NCI-H128 (cell line): ENCODE measurements around the gene SH3BP1.
"Not testable (repeated sequence)": the region's sequence is repeated elsewhere in the genome, so short reads cannot be mapped to it uniquely, and the experiment has no call there.

Experiments
- DNase-seq: peaks from one replicate; lab custom pipeline; 2025; ENCODE audit not compliant: unreplicated experiment; lab: John Stamatoyannopoulos, UW

SH3BP1 gene

GRCh38 chr22:37656583-37656982, 17.1 kb downstream of the SH3BP1 start:
- not testable (repeated sequence) for DNase-seq

GRCh38 chr22:37657590-37658132, 18.2 kb downstream of the SH3BP1 start:
- DNase-seq: no peak

GRCh38 chr22:37658133-37659065, 18.9 kb downstream of the SH3BP1 start, which contains the start of gene PDXP:
TSS of gene PDXP (plus strand) at chr22:37658723. CDS start at chr22:37658783, 60 bp downstream.
- DNase-seq: peak; percentile 98

GRCh38 chr22:37659066-37659896, 19.8 kb downstream of the SH3BP1 start:
- DNase-seq: no peak

- DNase-seq: no peak
Observed at GRCh38 chr22:37659897-37660708, 20.6 kb downstream of the SH3BP1 start.

- no peak for DNase-seq
Observed at GRCh38 chr22:37660709-37661045, 21.2 kb downstream of the SH3BP1 start.

- peak; percentile 18 for DNase-seq
Observed at GRCh38 chr22:37661160-37661924, 21.9 kb downstream of the SH3BP1 start.

- DNase-seq: no peak
Observed at GRCh38 chr22:37662039-37662438, 22.6 kb downstream of the SH3BP1 start.

- DNase-seq: no peak
Observed at GRCh38 chr22:37663521-37664140, 24.2 kb downstream of the SH3BP1 start.

GRCh38 chr22:37664249-37665101, 25.0 kb downstream of the SH3BP1 start:
- no peak for DNase-seq

GRCh38 chr22:37665487-37665886, 26.0 kb downstream of the SH3BP1 start:
- no peak for DNase-seq

GRCh38 chr22:37669586-37669985, 30.1 kb downstream of the SH3BP1 start:
- DNase-seq: no peak

GRCh38 chr22:37672206-37672919, 32.9 kb downstream of the SH3BP1 start:
- no peak for DNase-seq

- DNase-seq: no peak
Observed at GRCh38 chr22:37672920-37673455, 33.5 kb downstream of the SH3BP1 start.

GRCh38 chr22:37674248-37674647, 34.8 kb downstream of the SH3BP1 start:
- no peak for DNase-seq

- DNase-seq: no peak
Observed at GRCh38 chr22:37674951-37675929, 35.8 kb downstream of the SH3BP1 start, which contains the start of gene LGALS1. TSS of gene LGALS1 (plus strand) at chr22:37675636. CDS start at chr22:37675703, 67 bp downstream.
